ENCODE measurements around the gene ID4. TPM values are rescaled to one million over a fixed set of nuclear protein-coding genes. Genes with fewer than 3 reads are reported as not detected.

Gene ID4
- total RNA-seq, 2 experiments from 2014 or later, result not detected

DNA sequence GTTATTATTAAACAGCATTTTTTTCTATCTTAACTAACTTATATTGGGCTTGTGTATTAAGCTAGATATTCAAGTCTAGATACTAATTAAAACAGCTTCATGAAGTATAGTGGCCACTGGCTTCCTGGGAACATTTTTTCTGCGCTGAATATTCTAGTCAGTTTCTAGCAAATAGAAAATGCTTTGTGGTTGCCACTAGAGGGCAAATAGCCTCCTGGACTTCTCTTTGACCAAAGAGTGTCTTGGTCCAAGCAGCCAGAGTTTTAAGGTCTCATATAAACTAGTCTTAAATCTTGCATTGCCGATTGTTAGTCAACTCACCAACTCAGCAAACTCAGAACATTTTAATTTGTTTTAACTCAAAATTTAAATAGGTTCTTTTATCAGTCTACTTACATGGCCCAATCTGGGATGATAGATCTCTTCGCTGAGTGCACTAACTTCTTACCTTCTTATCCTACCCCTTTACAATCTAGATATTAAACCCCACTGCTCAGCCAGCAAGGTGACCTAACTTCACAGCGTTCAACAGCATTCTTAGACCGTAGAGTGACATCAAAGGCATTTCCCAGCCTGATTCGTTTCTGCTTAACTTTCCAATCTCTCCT, 24.6 kb upstream of the ID4 start:
- H3K4me1 Mint-ChIP-seq, result no peaks in the 10 kb centered on the region
- no peaks in the 10 kb centered on the region for H3K36me3 Mint-ChIP-seq
- DNase-seq, result no peak
- peaks cover 8% of the 10 kb centered on the region for H3K9me3 Mint-ChIP-seq
- H3K4me3 Mint-ChIP-seq, result no peak overlapping the region
- H3K27ac Mint-ChIP-seq, result no peak overlapping the region
- H3K27me3 Mint-ChIP-seq, result peaks cover 4% of the 10 kb centered on the region

DNA sequence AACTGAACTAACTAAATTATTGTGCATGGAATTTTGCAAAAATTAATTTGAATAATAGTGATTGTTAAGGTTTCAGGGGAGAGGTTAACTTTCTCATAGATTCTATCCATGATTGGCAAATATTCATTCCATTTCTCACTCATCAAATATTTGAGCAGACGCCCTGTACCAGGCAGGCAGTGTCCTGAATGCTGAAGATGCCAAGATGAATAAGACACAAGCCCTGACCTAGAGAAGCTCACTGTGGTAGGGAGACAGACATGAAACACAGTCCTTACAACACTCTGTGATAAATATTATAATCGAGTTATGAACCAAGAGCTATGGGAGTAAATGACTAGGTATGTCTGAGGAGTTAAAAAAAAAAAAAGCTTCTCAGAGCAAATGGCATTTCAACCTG, 18.4 kb upstream of the ID4 start:
- Mint-ChIP-seq H3K9me3 (peaks cover 2% of the 10 kb centered on the region), H3K4me1 (no peaks in the 10 kb centered on the region), H3K36me3 (no peaks in the 10 kb centered on the region), H3K4me3 (no peak overlapping the region), H3K27ac (no peak overlapping the region), H3K27me3 (no peaks in the 10 kb centered on the region)
- no peak for DNase-seq

DNA sequence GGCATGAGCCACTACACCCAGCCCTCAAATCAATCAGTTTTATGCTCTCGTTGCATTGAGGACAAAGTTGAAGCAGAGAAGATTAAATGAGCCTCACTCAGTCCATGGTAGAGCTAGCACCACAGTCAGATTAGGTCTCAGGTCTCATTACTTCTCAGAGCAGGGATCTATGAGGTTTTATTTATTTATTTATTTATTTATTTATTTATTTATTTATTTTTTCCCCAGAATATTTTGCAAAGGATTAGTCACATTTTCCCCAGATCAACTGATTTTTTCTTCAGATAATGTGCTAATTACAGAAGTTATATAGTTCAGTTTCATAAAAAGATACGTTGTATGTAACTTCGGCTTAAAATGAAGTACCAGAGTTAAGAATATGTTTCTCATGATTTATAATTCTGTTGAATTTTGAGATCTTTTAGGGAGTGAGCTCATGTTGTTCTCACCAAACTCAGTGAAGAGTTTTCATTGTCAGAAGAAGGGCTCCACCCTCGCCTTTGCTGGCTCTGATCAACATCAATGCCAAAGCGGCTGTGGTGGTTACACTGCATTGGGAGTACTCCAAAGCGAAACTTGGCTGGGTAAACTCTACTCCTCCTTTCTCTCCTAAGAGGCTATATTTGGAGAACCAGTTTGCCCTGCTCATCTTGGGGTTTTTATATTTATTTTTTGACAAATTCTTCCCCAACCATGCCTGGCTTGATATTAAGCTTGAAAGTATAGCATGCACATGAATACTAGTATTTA, 12.9 kb upstream of the ID4 start:
- H3K27ac Mint-ChIP-seq, result no peak overlapping the region
- no peaks in the 10 kb centered on the region for H3K27me3 Mint-ChIP-seq
- DNase-seq, result no peak
- H3K36me3 Mint-ChIP-seq, result no peaks in the 10 kb centered on the region
- no peaks in the 10 kb centered on the region for H3K4me1 Mint-ChIP-seq
- H3K4me3 Mint-ChIP-seq, result no peak overlapping the region
- H3K9me3 Mint-ChIP-seq, result peaks cover 4% of the 10 kb centered on the region

DNA sequence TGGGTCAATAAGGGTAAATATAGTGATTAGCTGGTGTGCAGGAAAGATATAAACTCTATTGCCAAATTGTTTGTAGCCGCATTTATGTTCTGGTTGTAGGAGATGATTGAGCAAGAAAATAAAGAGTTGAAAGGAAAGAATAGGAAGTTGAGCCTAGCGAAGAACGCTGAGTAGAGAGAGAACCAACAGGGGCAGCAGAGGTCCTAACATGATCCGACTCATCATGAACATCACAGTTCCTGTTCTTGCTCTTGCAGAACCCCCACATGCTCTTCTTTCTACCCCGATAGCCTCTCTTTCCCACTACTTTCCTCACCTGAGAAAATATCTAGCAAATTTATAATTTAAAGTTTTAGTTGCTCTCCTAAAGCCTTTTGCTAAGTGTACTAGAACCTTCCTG, 9.9 kb upstream of the ID4 start:
- H3K36me3 Mint-ChIP-seq, result no peaks in the 10 kb centered on the region
- no peak for DNase-seq
- H3K27ac Mint-ChIP-seq, result no peak overlapping the region
- H3K4me3 Mint-ChIP-seq, result no peak overlapping the region
- no peaks in the 10 kb centered on the region for H3K4me1 Mint-ChIP-seq
- peaks cover 4% of the 10 kb centered on the region for H3K9me3 Mint-ChIP-seq
- H3K27me3 Mint-ChIP-seq, result peaks cover under 1% of the 10 kb centered on the region

DNA sequence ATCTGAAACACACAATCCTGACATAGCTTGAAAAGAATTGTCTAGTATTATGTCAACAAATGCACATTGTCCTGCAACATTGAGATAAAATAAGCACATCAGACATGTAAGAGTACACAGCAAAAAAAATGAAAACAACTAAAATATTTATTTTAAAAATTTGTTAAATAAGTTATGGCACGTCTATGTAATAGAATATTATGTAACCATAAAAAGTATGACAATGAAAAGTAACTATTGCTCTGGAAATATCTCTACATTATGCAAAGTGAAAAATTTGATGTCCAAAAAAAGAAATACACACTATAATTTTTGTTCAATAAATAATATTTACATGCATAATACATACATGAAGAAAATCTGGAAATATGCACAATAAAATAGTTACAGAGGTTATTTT, 9.3 kb upstream of the ID4 start:
- Mint-ChIP-seq H3K4me3 (no peak overlapping the region), H3K27me3 (peaks cover 4% of the 10 kb centered on the region), H3K9me3 (peaks cover 4% of the 10 kb centered on the region), H3K27ac (no peak overlapping the region), H3K4me1 (no peaks in the 10 kb centered on the region), H3K36me3 (no peaks in the 10 kb centered on the region)
- no peak for DNase-seq

DNA sequence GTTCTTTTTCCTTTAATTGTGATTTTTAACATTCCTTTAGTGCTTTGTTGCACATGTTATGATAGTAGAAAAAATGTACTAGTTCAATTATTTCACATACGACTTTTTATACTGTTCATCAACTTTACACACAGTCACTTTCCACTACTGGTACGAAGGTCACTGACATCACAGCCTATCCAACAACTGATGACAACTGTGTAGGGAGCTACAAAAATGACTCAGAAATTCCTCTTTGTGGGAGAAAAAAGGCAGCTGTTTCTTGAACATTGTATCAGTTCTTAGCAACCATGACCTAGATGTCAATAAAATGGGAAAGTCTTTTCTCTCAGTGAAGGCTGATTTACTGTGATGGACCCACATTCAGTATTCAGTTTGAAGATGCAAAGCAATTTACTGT, 7.0 kb upstream of the ID4 start:
- H3K27ac Mint-ChIP-seq, result no peak overlapping the region

DNA sequence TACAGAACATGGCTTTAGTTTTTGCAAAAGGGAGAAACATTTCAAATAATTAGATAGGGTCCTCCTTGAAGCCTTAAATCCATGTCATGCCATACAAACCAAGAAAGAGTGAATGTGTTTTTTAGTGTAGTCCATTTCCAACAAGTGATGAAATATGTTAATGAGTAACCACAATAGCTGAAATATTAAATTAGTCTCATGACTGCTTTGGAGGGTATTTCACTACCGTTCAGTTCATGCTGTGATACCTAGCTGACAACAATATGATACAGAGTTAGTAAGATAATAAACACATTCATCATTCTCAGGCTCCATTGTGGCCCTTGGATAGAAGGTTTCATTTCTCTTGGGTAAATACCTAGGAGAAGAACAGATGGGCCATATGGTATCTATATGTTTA, 5.8 kb upstream of the ID4 start:
- Mint-ChIP-seq H3K9me3 (peaks cover 4% of the 10 kb centered on the region), H3K36me3 (no peaks in the 10 kb centered on the region), H3K4me1 (no peaks in the 10 kb centered on the region), H3K27ac (no peak overlapping the region), H3K27me3 (peaks cover 22% of the 10 kb centered on the region), H3K4me3 (no peak overlapping the region)
- DNase-seq, result no peak

More for the DNA sequence above, 7.0 kb upstream of the ID4 start:
- H3K36me3 Mint-ChIP-seq, result no peaks in the 10 kb centered on the region
- H3K27me3 Mint-ChIP-seq, result peaks cover 14% of the 10 kb centered on the region
- H3K9me3 Mint-ChIP-seq, result peaks cover 4% of the 10 kb centered on the region
- no peaks in the 10 kb centered on the region for H3K4me1 Mint-ChIP-seq
- DNase-seq, result no peak
- no peak overlapping the region for H3K4me3 Mint-ChIP-seq

DNA sequence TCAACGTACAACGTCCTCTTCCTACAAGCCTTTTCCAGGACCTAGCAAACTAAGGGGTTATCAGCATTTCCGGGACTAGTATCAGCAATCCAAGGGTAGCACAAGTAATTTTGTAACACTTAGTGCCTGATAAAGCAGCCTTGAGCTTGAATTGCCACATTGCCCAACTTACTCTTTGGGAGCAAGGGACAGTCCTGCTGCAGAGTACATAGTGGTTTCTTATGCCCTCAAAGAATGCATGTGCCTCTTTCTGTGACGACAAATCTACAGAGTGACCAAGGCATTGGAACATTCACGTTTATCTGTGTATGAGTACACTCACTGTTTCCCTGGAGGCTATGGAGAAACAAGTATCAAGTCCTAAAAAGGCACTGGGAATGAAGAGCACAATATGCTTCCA, 3.2 kb upstream of the ID4 start:
- no peaks in the 10 kb centered on the region for H3K9me3 Mint-ChIP-seq
- no peak overlapping the region for H3K27ac Mint-ChIP-seq
- H3K4me1 Mint-ChIP-seq, result peaks cover under 1% of the 10 kb centered on the region
- DNase-seq, result no peak
- H3K27me3 Mint-ChIP-seq, result peaks cover 40% of the 10 kb centered on the region
- no peak overlapping the region for H3K4me3 Mint-ChIP-seq
- no peaks in the 10 kb centered on the region for H3K36me3 Mint-ChIP-seq

DNA sequence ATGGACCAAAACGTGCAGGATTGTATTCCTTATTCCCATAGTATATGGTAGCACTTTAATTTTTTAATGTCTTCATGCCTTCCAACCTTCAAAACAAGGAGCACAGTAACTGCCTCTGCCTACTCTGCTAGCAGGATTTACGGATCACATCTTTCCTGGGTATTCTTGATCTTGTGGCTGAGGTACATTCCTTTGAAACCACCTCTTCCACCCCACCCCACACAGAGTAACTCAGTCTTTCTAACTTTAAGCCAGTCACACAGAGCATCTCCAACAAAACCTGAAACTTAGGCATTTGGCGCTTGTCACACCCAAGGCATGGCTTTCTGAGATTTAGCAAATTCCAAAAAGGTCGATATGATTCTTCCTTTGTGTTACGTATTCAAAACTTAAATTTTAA, 2.3 kb upstream of the ID4 start:
- Mint-ChIP-seq H3K4me1 (peaks cover 4% of the 10 kb centered on the region), H3K36me3 (no peaks in the 10 kb centered on the region), H3K27me3 (peaks cover 48% of the 10 kb centered on the region), H3K27ac (no peak overlapping the region), H3K9me3 (no peaks in the 10 kb centered on the region), H3K4me3 (no peak overlapping the region)
- no peak for DNase-seq

DNA sequence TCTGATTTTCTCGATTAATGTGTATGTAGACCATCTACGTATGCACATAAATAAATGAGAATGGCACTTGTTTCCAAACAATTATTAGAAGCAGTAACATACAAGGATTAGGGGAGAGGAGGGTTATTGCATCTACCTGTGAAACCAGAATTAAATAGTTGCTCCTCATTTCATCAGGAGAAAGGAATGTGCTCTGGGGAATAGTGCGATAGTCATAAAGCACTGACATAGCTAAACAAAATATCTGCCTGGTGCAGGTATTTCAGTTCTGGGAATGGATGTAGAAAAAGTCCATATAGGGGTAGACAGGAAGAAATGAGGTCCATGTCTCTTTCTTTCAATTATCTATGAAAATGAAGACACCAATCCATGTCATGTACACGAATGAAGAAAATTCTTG, 1.6 kb upstream of the ID4 start:
- H3K27ac Mint-ChIP-seq, result no peak overlapping the region
- no peaks in the 10 kb centered on the region for H3K36me3 Mint-ChIP-seq
- H3K27me3 Mint-ChIP-seq, result peaks cover 55% of the 10 kb centered on the region
- DNase-seq, result no peak
- peaks cover 4% of the 10 kb centered on the region for H3K4me1 Mint-ChIP-seq
- H3K9me3 Mint-ChIP-seq, result no peaks in the 10 kb centered on the region
- H3K4me3 Mint-ChIP-seq, result no peak overlapping the region

DNA sequence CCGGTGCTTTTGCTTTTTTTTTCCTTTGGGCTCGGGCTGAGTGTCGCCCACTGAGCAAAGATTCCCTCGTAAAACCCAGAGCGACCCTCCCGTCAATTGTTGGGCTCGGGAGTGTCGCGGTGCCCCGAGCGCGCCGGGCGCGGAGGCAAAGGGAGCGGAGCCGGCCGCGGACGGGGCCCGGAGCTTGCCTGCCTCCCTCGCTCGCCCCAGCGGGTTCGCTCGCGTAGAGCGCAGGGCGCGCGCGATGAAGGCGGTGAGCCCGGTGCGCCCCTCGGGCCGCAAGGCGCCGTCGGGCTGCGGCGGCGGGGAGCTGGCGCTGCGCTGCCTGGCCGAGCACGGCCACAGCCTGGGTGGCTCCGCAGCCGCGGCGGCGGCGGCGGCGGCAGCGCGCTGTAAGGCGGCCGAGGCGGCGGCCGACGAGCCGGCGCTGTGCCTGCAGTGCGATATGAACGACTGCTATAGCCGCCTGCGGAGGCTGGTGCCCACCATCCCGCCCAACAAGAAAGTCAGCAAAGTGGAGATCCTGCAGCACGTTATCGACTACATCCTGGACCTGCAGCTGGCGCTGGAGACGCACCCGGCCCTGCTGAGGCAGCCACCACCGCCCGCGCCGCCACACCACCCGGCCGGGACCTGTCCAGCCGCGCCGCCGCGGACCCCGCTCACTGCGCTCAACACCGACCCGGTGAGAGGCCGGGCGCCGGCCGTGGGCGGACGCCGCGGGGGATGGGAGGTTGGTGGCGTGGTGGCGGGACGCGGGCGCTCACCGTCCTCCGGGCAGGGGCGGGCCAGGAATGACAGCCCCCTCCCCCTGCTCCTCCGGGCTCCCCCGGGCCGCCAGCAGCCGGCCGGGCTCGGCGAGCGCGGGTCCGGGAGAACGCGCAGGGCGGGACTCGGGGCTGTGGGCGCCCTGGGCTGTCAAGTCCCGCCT, 606 bp downstream of the ID4 start:
- Mint-ChIP-seq H3K36me3 (no peaks in the 10 kb centered on the region), H3K27ac (no peak overlapping the region), H3K4me3 (no peak overlapping the region), H3K4me1 (peaks cover 4% of the 10 kb centered on the region), H3K9me3 (no peaks in the 10 kb centered on the region), H3K27me3 (peaks cover 58% of the 10 kb centered on the region)
- DNase-seq, result no peak

DNA sequence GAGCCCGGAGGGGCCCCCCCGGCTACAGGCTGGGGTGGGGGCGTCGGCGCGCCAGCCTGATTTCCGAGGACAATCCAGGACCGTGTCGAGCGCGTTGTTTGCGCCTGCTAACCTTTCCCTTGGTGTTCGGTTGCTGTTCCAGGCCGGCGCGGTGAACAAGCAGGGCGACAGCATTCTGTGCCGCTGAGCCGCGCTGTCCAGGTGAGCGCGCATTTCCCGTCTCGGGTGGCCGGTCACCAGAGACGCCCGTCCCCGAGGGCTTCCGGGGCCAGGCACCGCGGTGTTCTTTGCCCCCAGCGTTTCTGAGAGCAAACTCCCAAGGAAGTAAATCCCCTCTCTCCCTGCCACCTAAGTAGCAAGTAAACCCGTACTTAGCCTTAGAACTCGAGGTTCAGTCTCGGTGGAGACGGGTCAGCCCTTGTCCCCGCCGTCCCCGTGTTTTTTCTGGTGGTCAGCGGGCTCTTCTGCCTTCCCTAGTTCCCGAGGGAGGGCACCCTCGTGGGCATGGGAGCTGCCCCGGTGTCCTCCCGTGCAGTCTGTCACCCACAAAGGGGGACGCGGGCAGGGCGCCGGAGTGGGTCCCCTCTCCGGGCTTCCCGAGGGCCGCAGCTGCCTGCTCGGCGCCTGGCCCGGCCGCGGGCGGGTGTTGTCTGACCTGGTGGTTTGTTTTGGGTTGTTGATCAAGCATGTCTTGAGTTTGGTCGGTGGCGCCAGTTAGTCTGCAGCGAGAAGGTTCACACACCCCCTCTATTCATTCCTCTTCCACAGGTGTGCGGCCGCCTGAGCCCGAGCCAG, 1.5 kb downstream of the ID4 start:
- Mint-ChIP-seq H3K4me3 (no peak overlapping the region), H3K9me3 (no peaks in the 10 kb centered on the region), H3K27me3 (peaks cover 60% of the 10 kb centered on the region), H3K4me1 (peaks cover 4% of the 10 kb centered on the region), H3K27ac (no peak overlapping the region), H3K36me3 (no peaks in the 10 kb centered on the region)
- DNase-seq, result no peak

DNA sequence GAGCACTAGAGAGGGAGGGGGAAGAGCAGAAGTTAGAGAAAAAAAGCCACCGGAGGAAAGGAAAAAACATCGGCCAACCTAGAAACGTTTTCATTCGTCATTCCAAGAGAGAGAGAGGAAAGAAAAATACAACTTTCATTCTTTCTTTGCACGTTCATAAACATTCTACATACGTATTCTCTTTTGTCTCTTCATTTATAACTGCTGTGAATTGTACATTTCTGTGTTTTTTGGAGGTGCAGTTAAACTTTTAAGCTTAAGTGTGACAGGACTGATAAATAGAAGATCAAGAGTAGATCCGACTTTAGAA, 2.0 kb downstream of the ID4 start:
- peaks cover 4% of the 10 kb centered on the region for H3K4me1 Mint-ChIP-seq
- peaks cover 61% of the 10 kb centered on the region for H3K27me3 Mint-ChIP-seq
- DNase-seq, result no peak
- H3K27ac Mint-ChIP-seq, result no peak overlapping the region
- no peaks in the 10 kb centered on the region for H3K9me3 Mint-ChIP-seq
- no peaks in the 10 kb centered on the region for H3K36me3 Mint-ChIP-seq
- no peak overlapping the region for H3K4me3 Mint-ChIP-seq

DNA sequence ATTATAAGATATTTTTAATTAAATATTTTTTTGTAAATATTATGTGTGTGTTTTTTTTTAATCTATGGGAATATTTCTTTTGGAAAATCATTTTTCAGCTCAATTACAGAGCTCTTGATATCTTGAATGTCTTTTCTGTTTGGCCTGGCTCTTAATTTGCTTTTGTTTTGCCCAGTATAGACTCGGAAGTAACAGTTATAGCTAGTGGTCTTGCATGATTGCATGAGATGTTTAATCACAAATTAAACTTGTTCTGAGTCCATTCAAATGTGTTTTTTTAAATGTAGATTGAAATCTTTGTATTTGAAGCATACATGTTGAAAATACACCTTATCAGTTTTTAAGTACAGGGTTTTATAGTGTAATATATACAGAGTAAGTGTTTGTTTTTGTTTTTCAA, 2.6 kb downstream of the ID4 start:
- Mint-ChIP-seq H3K4me1 (peaks cover 4% of the 10 kb centered on the region), H3K27ac (no peak overlapping the region), H3K9me3 (no peaks in the 10 kb centered on the region), H3K27me3 (peaks cover 60% of the 10 kb centered on the region), H3K36me3 (no peaks in the 10 kb centered on the region), H3K4me3 (no peak overlapping the region)
- no peak for DNase-seq

DNA sequence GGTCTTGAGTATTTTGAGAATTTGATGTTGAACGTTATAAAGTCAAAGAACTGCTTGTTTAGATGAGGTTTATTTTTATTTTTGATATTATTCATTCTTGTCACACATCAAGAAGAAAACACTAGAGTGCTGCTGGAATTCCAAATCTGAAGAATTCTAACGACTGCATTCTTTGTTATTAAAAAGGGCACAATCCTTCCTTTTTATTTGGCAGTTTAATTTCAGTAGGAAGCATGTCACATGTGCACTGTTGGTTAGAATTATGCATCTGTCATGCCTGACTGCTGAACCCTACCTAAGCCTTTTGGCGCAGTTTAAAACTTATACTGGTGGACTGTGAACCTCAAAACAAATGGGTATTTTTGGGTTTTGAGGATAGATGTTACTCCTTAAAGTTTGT, 4.0 kb downstream of the ID4 start:
- no peaks in the 10 kb centered on the region for H3K9me3 Mint-ChIP-seq
- no peak overlapping the region for H3K4me3 Mint-ChIP-seq
- H3K36me3 Mint-ChIP-seq, result no peaks in the 10 kb centered on the region

More for the DNA sequence above, 4.0 kb downstream of the ID4 start:
- Mint-ChIP-seq H3K4me1 (peaks cover 4% of the 10 kb centered on the region), H3K27me3 (peaks cover 49% of the 10 kb centered on the region), H3K27ac (no peak overlapping the region)
- DNase-seq, result no peak

Measured in activated naive CD8-positive, alpha-beta T cell treated with anti-CD3 and anti-CD28 coated beads for 36 hours (primary cell).